Measurements from ENCODE around the gene CDH23. TPM values are rescaled to one million over a fixed set of nuclear protein-coding genes. Genes with fewer than 3 reads are reported as not detected.

Gene CDH23
- total RNA-seq, 1 donor from 2014 or later = under 0.01 TPM

- DNase-seq = no peak
Observed at GRCh38 chr10:71392791-71393781, 3.6 kb upstream of the CDH23 start.

GRCh38 chr10:71393841-71394475, 2.8 kb upstream of the CDH23 start:
- no peak for DNase-seq

GRCh38 chr10:71394926-71395562, 1.7 kb upstream of the CDH23 start:
- DNase-seq = no peak

- DNase-seq = no peak
Observed at GRCh38 chr10:71395621-71396020, 1.1 kb upstream of the CDH23 start.

GRCh38 chr10:71396084-71396710, 523 bp upstream of the CDH23 start:
- peak; percentile 32 for DNase-seq

- DNase-seq = no peak
Observed at GRCh38 chr10:71397296-71398212, 834 bp downstream of the CDH23 start.

GRCh38 chr10:71398976-71399375, 2.3 kb downstream of the CDH23 start:
- DNase-seq = no peak

GRCh38 chr10:71399946-71400345, 3.2 kb downstream of the CDH23 start:
- no peak for DNase-seq

GRCh38 chr10:71401056-71401455, 4.3 kb downstream of the CDH23 start:
- DNase-seq = no peak

GRCh38 chr10:71402005-71402404, 5.3 kb downstream of the CDH23 start:
- DNase-seq = no peak

- no peak for DNase-seq
Observed at GRCh38 chr10:71404503-71405295, 8.0 kb downstream of the CDH23 start.

GRCh38 chr10:71406878-71407277, 10.2 kb downstream of the CDH23 start:
- no peak for DNase-seq

- no peak for DNase-seq
Observed at GRCh38 chr10:71408436-71409225, 11.9 kb downstream of the CDH23 start.

GRCh38 chr10:71409516-71410104, 12.9 kb downstream of the CDH23 start:
- no peak for DNase-seq

- no peak for DNase-seq
Observed at GRCh38 chr10:71413581-71413980, 16.9 kb downstream of the CDH23 start.

- DNase-seq = no peak
Observed at GRCh38 chr10:71414359-71414758, 17.6 kb downstream of the CDH23 start.

GRCh38 chr10:71419002-71419540, 22.4 kb downstream of the CDH23 start:
- DNase-seq = no peak

- no peak for DNase-seq
Observed at GRCh38 chr10:71419750-71420149, 23.0 kb downstream of the CDH23 start.

- no peak for DNase-seq
Observed at GRCh38 chr10:71421075-71421434, 24.3 kb downstream of the CDH23 start.
